Measurements from ENCODE around the gene MNAT1. TPM values are rescaled to one million over a fixed set of nuclear protein-coding genes. Genes with fewer than 3 reads are reported as not detected.
"Not testable (repeated sequence)": the region's sequence is repeated elsewhere in the genome, so short reads cannot be mapped to it uniquely, and the experiment has no call there.

Gene MNAT1
- total and polyA plus RNA-seq, 2 experiments from 2014 or later = 22.2 to 55.2 TPM

- TF ChIP-seq CTCF (IDR thresholded peaks at IDR 0.05; ENCODE audit: low read depth, low read length) = no peak
- H3K27me3 ChIP-seq = no peaks in the 10 kb centered on the region
- H3K9me3 ChIP-seq (ENCODE audit: low read depth) = no peaks in the 10 kb centered on the region
- H3K4me3 ChIP-seq = no peak overlapping the region
- DNase-seq (ENCODE audit: low read depth in 1 of 2, low spot score in 1 of 2) = no peak
- H3K4me1 ChIP-seq (ENCODE audit: low read depth) = no peaks in the 10 kb centered on the region
- no peak overlapping the region for H3K27ac ChIP-seq
- H3K36me3 ChIP-seq = no peaks in the 10 kb centered on the region
These were observed 149.6 kb downstream of the MNAT1 start for GRCh38 chr14:60884134-60884533.

- H3K27me3 ChIP-seq; H3K27ac ChIP-seq; H3K4me1 ChIP-seq (ENCODE audit: low read depth); H3K36me3 ChIP-seq; H3K9me3 ChIP-seq (ENCODE audit: low read depth); H3K4me3 ChIP-seq; DNase-seq (ENCODE audit: low read depth in 1 of 2, low spot score in 1 of 2): not testable (repeated sequence)
These were observed 156.1 kb downstream of the MNAT1 start for GRCh38 chr14:60890636-60891035.

GRCh38 chr14:60893911-60894310 lies 159.3 kb downstream of the MNAT1 start:
- Histone ChIP-seq H3K27ac (no peak overlapping the region), H3K36me3 (no peaks in the 10 kb centered on the region), H3K9me3 (ENCODE audit: low read depth) (no peaks in the 10 kb centered on the region), H3K27me3 (no peaks in the 10 kb centered on the region), H3K4me3 (no peak overlapping the region), H3K4me1 (ENCODE audit: low read depth) (no peaks in the 10 kb centered on the region)
- DNase-seq (ENCODE audit: low read depth in 1 of 2, low spot score in 1 of 2) = no peak
- TF ChIP-seq CTCF (IDR thresholded peaks at IDR 0.05; ENCODE audit: low read depth, low read length) = no peak

GRCh38 chr14:60904381-60904780 lies 169.8 kb downstream of the MNAT1 start:
- H3K9me3 ChIP-seq (ENCODE audit: low read depth) = no peaks in the 10 kb centered on the region
- no peak for DNase-seq (ENCODE audit: low read depth in 1 of 2, low spot score in 1 of 2)
- no peak overlapping the region for H3K27ac ChIP-seq
- TF ChIP-seq CTCF (IDR thresholded peaks at IDR 0.05; ENCODE audit: low read depth, low read length) = no peak
- no peaks in the 10 kb centered on the region for H3K4me1 ChIP-seq (ENCODE audit: low read depth)
- no peak overlapping the region for H3K4me3 ChIP-seq
- H3K27me3 ChIP-seq = no peaks in the 10 kb centered on the region
- H3K36me3 ChIP-seq = no peaks in the 10 kb centered on the region

- no peaks in the 10 kb centered on the region for H3K9me3 ChIP-seq (ENCODE audit: low read depth)
- no peaks in the 10 kb centered on the region for H3K4me1 ChIP-seq (ENCODE audit: low read depth)
- H3K27me3 ChIP-seq = no peaks in the 10 kb centered on the region
- no peaks in the 10 kb centered on the region for H3K36me3 ChIP-seq
- TF ChIP-seq CTCF (IDR thresholded peaks at IDR 0.05; ENCODE audit: low read depth, low read length) = no peak
- no peak for DNase-seq (ENCODE audit: low read depth in 1 of 2, low spot score in 1 of 2)
- no peak overlapping the region for H3K27ac ChIP-seq
- no peak overlapping the region for H3K4me3 ChIP-seq
These were observed 171.4 kb downstream of the MNAT1 start for GRCh38 chr14:60905923-60906322.

GRCh38 chr14:60915781-60916180 lies 181.2 kb downstream of the MNAT1 start:
- Histone ChIP-seq H3K4me1 (ENCODE audit: low read depth) (no peaks in the 10 kb centered on the region), H3K27me3 (no peaks in the 10 kb centered on the region), H3K9me3 (ENCODE audit: low read depth) (no peaks in the 10 kb centered on the region), H3K36me3 (no peaks in the 10 kb centered on the region), H3K4me3 (no peak overlapping the region), H3K27ac (peak overlapping the region; percentile 63)
- TF ChIP-seq CTCF (IDR thresholded peaks at IDR 0.05; ENCODE audit: low read depth, low read length) = no peak
- DNase-seq (ENCODE audit: low read depth in 1 of 2, low spot score in 1 of 2) = no peak
